T47D (cell line): Measurements from ENCODE around the gene UMAD1.

Experiments
- DNase-seq, 2 experiments: peaks; one replicate each; pipeline versions ENCODE4 v3.0.0 to v3.0.0-alpha.2; 2011 to 2012; ENCODE audit warnings: low read depth in 1 of 2, low spot score in 1 of 2
- JUND ChIP-seq: IDR thresholded peaks from 2 replicates; pipeline ENCODE4 v1.6.1; 2012; ENCODE audit warnings: low read depth
- in situ Hi-C: cut with HindIII; loops from 2 replicates; pipeline ENCODE4 v1.10.0; 2016; ENCODE audit warnings: low sequenced_read_pairs, low pct_unique_long_range_greater_than_20kb

Gene UMAD1

GRCh38 chr7:7862393-7862792 is 221.8 kb downstream of the UMAD1 start:
- no peak for DNase-seq
- in situ Hi-C loops, result no loop called here
- no peak for TF ChIP-seq JUND

DNA sequence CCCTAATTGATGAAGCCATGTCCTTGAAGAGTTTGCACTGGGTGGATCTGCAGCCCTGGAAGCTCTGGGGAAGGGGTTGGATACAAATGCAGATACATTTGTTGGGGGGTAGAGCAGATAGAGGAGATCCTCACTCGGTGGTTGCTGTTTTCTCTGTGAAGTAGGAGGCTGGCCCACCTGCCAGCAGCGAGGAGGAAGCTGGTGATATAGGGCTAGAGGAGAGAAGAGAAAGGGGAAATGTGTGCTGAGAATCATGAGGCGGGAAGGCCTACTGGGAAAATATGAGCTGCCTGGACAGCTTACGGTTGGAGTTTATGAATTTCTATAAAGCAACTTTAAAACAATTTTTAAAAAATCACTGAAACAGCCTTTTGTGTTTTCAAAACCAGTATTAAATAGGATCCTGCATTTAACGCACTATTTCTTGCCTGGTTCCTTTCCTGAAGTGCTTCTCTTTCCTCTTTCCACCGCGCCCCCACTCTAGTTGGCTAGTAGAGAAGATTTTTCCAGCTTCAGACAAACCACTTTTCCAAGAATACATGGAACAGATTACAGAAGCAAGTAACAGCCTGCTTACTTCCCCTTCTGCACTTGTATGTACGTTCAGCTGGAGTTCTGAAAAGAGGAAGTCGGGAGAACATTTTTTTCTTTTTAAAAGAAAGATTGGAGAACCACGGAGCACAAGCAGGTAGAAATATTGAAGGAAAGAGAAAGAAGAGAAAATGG is 227.5 kb downstream of the UMAD1 start:
- TF ChIP-seq JUND, result no peak
- no peak for DNase-seq
- in situ Hi-C loops, result no loop called here

DNA sequence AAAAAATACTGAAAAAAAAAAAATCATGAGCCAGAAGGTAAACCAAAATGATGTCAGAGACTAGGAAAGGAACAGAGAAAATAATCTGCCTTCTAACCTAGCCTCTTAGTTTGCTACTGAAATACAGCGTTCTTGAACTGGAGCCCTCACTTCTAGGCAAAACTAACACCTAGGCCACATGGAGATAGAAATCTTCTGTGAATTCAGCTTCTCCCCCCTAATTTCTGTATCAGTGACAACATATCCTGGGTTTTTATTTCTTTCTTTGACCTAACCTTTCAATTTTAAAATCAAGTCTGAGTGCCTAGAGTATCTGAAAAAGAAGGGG is 228.0 kb downstream of the UMAD1 start:
- in situ Hi-C loops, result no loop called here
- DNase-seq, result no peak
- TF ChIP-seq JUND, result no peak

- no peak for TF ChIP-seq JUND
- DNase-seq, result no peak
- in situ Hi-C loops, result no loop called here
These were observed 228.5 kb downstream of the UMAD1 start for GRCh38 chr7:7869036-7869435.

DNA sequence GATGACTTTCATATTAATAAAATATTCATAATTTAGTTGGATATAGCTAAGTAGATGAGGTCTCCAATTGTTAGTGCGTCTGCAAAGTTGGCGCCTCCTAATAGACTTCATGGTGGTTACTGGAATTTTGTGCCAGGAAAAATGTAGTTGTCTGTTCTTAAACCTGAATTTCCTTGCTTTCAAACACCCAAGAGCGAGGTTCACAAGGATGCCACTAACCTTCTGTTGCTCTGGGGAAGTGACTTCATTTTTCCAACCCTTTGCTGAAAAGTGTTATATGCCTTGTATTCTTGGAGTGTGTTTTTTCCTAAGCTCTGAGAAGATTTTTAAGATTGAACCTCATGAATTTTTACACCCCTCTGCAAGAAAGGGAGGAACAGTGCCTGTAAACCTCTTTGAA is 229.1 kb downstream of the UMAD1 start:
- no peak for TF ChIP-seq JUND
- in situ Hi-C loops, result no loop called here
- no peak for DNase-seq

- in situ Hi-C loops, result no loop called here
- no peak for DNase-seq
- TF ChIP-seq JUND, result no peak
These were observed 230.0 kb downstream of the UMAD1 start for GRCh38 chr7:7870555-7870954.

DNA sequence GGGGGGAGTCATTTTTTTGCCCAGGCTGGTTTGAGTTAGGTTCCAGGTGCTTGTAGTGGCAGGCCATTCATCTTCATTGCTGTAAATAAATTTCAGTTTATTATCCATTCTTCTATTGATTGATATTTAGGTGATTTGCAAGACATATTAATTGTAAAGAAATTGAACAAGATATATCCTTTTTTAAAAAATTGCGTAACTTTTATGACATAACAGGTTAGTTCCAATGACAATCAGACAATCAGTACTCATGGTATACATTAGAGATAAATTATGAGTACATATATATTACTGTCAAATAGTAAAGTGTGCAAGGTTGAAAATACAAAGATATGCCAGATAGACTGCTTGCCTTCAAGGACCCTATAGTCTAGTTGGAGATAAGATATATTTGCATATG is 235.9 kb downstream of the UMAD1 start:
- no peak for DNase-seq
- in situ Hi-C loops, result no loop called here
- no peak for TF ChIP-seq JUND

DNA sequence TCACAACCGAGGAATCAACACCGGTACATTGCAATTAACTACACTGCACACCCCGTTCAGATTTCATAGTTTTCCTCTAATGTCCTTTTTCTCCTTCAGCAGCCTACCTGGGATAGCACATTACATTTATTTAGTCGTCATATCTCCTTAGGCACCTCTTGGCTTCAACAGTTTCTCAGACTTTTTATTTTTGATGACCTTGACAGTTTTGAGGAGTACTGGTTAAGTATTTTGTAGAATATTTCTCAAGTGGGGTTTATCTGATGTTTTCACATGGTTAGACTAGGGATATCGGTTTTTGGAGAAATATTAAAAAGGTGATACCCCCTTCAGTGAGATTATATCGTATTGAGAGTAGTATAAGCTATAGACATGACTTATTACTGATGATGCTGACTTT is 241.0 kb downstream of the UMAD1 start:
- no peak for TF ChIP-seq JUND
- no peak for DNase-seq
- in situ Hi-C loops, result no loop called here

DNA sequence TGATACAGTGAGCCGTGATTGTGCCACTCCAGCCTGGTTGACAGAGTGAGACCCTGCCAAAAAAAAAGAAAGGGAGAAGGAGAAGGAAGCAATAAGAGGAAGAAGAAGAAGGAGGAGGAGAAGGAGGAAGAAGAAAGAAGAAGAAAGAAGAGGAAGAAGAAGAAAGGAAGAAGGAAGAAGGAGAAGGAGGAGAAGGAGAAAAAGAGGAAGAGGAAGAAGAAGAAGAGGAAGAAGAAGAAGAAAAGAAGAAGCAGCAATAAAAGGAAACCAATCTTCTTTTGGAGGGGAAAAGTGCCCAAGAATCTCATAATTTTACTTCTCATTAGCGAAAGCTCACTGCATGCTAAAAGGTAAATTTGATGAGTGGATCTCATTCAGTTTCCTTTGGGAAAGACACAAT is 242.3 kb downstream of the UMAD1 start:
- in situ Hi-C loops, result no loop called here
- no peak for TF ChIP-seq JUND
- no peak for DNase-seq

- no peak for DNase-seq
- in situ Hi-C loops, result no loop called here
- TF ChIP-seq JUND, result no peak
These were observed 242.8 kb downstream of the UMAD1 start for GRCh38 chr7:7883394-7883793.

DNA sequence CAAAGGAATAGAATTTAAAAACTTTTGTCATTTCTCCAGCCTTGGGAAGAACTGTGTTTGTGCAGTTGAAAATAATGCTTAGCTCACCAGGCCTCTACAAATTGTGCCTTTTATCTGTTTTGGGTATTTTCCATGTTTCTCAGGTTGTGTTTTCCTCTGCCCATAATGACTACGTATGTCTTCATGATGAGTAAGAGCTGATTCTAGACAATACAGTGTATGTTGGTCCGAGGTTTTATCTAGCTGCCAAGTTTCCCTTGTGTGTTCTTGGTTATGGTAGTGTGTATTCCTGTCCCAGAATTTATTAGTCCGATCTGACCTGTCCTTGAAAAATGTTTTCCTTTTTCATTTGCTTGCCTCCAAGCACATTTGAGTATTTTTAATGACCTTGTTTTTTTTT is 244.3 kb downstream of the UMAD1 start:
- in situ Hi-C loops, result no loop called here
- no peak for DNase-seq
- no peak for TF ChIP-seq JUND

DNA sequence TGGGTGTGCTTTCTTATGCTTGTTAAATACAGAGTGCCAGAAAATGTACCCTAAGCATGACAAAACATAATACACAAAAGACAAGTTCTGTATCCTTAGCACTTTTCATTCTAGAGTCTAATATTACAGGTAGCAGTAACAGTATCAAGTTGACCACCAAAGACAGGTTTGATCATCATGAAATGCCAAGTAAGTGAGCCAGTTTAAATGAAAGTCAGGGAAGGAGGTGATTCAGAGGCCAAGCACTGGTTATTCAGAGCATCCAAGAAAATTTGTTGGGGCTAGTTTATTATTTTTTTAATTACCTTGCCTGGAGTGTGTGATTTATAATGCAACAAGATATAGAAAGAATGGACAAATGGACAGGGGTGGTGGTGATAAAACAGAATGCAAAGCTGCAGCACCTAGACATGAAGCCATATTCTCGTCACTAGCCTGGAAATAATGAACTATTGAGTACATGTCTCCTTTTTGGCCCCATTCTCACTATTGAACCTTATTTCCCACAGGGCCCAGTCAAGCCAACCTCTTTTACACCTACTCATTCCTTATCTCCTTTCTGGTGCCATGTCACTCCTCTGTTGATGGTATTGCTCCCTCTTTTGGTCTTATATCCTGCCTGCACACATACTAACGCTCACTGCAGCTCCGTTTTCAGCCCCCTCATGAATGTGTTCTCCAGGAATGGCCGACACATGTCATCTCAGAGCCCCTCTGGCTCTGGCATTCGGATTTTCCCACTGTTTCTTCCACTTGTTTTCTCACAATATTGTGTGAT is 249.4 kb downstream of the UMAD1 start:
- no peak for DNase-seq
- in situ Hi-C loops, result no loop called here
- no peak for TF ChIP-seq JUND

- TF ChIP-seq JUND, result no peak
- in situ Hi-C loops, result no loop called here
- DNase-seq, result no peak
These were observed 254.6 kb downstream of the UMAD1 start for GRCh38 chr7:7895004-7895650.

GRCh38 chr7:7895754-7896153 is 255.2 kb downstream of the UMAD1 start:
- DNase-seq, result no peak
- in situ Hi-C loops, result no loop called here
- TF ChIP-seq JUND, result no peak
